Neural progenitor cell (in vitro differentiated cells): ENCODE measurements around the gene TLE1. TPM values are rescaled to one million over a fixed set of nuclear protein-coding genes. Genes with fewer than 3 reads are reported as not detected.

Source experiments
- DNase-seq: peaks from one replicate; pipeline ENCODE4 v3.0.0-alpha.2; 2016; ENCODE audit warnings: low spot score
- H2AFZ ChIP-seq: fragments of 200-600 bp; sonication (generic); replicated peaks from 2 replicates; pipeline ENCODE4 v1.6.1; 2016; ENCODE audit warnings: antibody characterized with exemption
- H3F3A ChIP-seq: fragments of 200-600 bp; sonication (generic); 2 replicates; pipeline ENCODE4 v1.6.1; 2016; ENCODE audit warnings: antibody characterized with exemption, low read depth
- H3K27ac ChIP-seq: fragments of 200-600 bp; sonication (generic); 2 replicates; pipeline ENCODE4 v1.5.1; 2016; ENCODE audit warnings: mild to moderate bottlenecking
- H3K27me3 ChIP-seq: fragments of 200-600 bp; sonication (generic); 2 replicates; pipeline ENCODE4 v1.6.1; 2016; ENCODE audit warnings: mild to moderate bottlenecking, moderate library complexity
- H3K36me3 ChIP-seq: fragments of 200-600 bp; sonication (generic); 2 replicates; pipeline ENCODE4 v1.5.1; 2016
- H3K4me1 ChIP-seq: fragments of 200-600 bp; sonication (generic); 2 replicates; pipeline ENCODE4 v1.6.1; 2016; ENCODE audit warnings: mixed run types
- H3K4me2 ChIP-seq: fragments of 200-600 bp; sonication (generic); 2 replicates; pipeline ENCODE4 v1.6.1; 2016
- H3K4me3 ChIP-seq: fragments of 200-600 bp; sonication (generic); 2 replicates; pipeline ENCODE4 v1.5.1; 2016
- H3K79me2 ChIP-seq: fragments of 200-600 bp; sonication (generic); 2 replicates; pipeline ENCODE4 v1.6.1; 2016; ENCODE audit warnings: low read depth
- H3K9ac ChIP-seq: fragments of 200-600 bp; sonication (generic); 2 replicates; pipeline ENCODE4 v1.6.1; 2016
- H3K9me3 ChIP-seq: fragments of 200-600 bp; sonication (generic); 2 replicates; pipeline ENCODE4 v1.5.1; 2016; ENCODE audit warnings: low read depth
- H4K20me1 ChIP-seq: fragments of 200-600 bp; sonication (generic); 2 replicates; pipeline ENCODE4 v1.6.1; 2016; ENCODE audit warnings: low read depth
- H3K27ac Mint-ChIP-seq: 3 replicates; pipeline ENCODE4 v1.8.0; 2021; ENCODE audit warnings: mixed read lengths
- H3K27me3 Mint-ChIP-seq: 2 replicates; pipeline ENCODE4 v1.8.0; 2022; ENCODE audit warnings: low read depth, mild to moderate bottlenecking, inconsistent platforms, moderate library complexity, mixed read lengths; ENCODE audit not compliant: insufficient read depth
- H3K36me3 Mint-ChIP-seq: 3 replicates; pipeline ENCODE4 v1.8.0; 2021; ENCODE audit warnings: mixed read lengths
- H3K4me1 Mint-ChIP-seq: 3 replicates; pipeline ENCODE4 v1.8.0; 2021; ENCODE audit warnings: mixed read lengths
- H3K4me3 Mint-ChIP-seq: 3 replicates; pipeline ENCODE4 v1.8.0; 2021; ENCODE audit warnings: mild to moderate bottlenecking, moderate library complexity, mixed read lengths
- H3K9me3 Mint-ChIP-seq: 3 replicates; pipeline ENCODE4 v1.8.0; 2020; ENCODE audit warnings: mixed read lengths
- CTCF ChIP-seq: fragments of 200-600 bp; sonication (generic); IDR thresholded peaks from 2 replicates; pipeline ENCODE4 v1.5.1; 2017; ENCODE audit warnings: antibody characterized with exemption, mild to moderate bottlenecking
- EZH2 ChIP-seq: fragments of 200-600 bp; sonication (generic); IDR thresholded peaks from 2 replicates; pipeline ENCODE4 v1.6.1; 2017; ENCODE audit warnings: antibody characterized with exemption, mild to moderate bottlenecking, moderate library complexity
- EZH2phosphoT487 ChIP-seq: fragments of 200-600 bp; sonication (generic); IDR thresholded peaks from 2 replicates; pipeline ENCODE4 v1.6.1; 2017; ENCODE audit warnings: antibody characterized with exemption
- total RNA-seq: library from RNA; depleted of rRNA; stranded (reverse); fragments of >200 nt; gene quantifications from 2 replicates; pipeline ENCODE4 v1.2.3, GENCODE V29; 2015; ENCODE audit warnings: low replicate concordance

The TLE1 gene
- total RNA-seq, 1 donor from 2014 or later, result 54.7 TPM

GRCh38 chr9:81549500-81550206, 139.7 kb downstream of the TLE1 start:
- no peak overlapping the region for H3K4me3 Mint-ChIP-seq
- H3K36me3 Mint-ChIP-seq, result no peaks in the 10 kb centered on the region
- no peak overlapping the region for H3K9ac ChIP-seq
- H3K4me1 Mint-ChIP-seq, result peaks cover 58% of the 10 kb centered on the region
- H3K27ac ChIP-seq, result no peak overlapping the region
- DNase-seq, result peak; percentile 6
- H3F3A ChIP-seq, result no peaks in the 10 kb centered on the region
- no peaks in the 10 kb centered on the region for H3K79me2 ChIP-seq
- H3K4me2 ChIP-seq, result peak overlapping the region; percentile 12
- H3K36me3 ChIP-seq, result no peaks in the 10 kb centered on the region
- no peak overlapping the region for H2AFZ ChIP-seq
- H3K9me3 ChIP-seq, result no peaks in the 10 kb centered on the region
- H3K9me3 Mint-ChIP-seq, result no peaks in the 10 kb centered on the region
- no peak overlapping the region for H3K4me3 ChIP-seq
- H3K27me3 ChIP-seq, result no peaks in the 10 kb centered on the region
- TF ChIP-seq CTCF (no peak), EZH2phosphoT487 (no peak), EZH2 (no peak)
- H3K27me3 Mint-ChIP-seq, result peaks cover 10% of the 10 kb centered on the region
- H3K27ac Mint-ChIP-seq, result no peak overlapping the region
- no peaks in the 10 kb centered on the region for H4K20me1 ChIP-seq
- H3K4me1 ChIP-seq, result peaks cover 49% of the 10 kb centered on the region

GRCh38 chr9:81548911-81549310, 140.4 kb downstream of the TLE1 start:
- peaks cover 45% of the 10 kb centered on the region for H3K4me1 ChIP-seq
- no peak overlapping the region for H3K4me2 ChIP-seq
- Mint-ChIP-seq H3K36me3 (no peaks in the 10 kb centered on the region), H3K27me3 (peaks cover 14% of the 10 kb centered on the region), H3K27ac (no peak overlapping the region), H3K4me1 (peaks cover 55% of the 10 kb centered on the region), H3K4me3 (no peak overlapping the region), H3K9me3 (no peaks in the 10 kb centered on the region)
- no peak overlapping the region for H3K9ac ChIP-seq
- no peaks in the 10 kb centered on the region for H4K20me1 ChIP-seq
- no peak overlapping the region for H3K4me3 ChIP-seq
- H2AFZ ChIP-seq, result no peak overlapping the region
- no peaks in the 10 kb centered on the region for H3K79me2 ChIP-seq
- no peaks in the 10 kb centered on the region for H3K36me3 ChIP-seq
- H3K27me3 ChIP-seq, result no peaks in the 10 kb centered on the region
- DNase-seq, result no peak
- TF ChIP-seq EZH2 (no peak), CTCF (no peak), EZH2phosphoT487 (no peak)
- no peaks in the 10 kb centered on the region for H3K9me3 ChIP-seq
- H3K27ac ChIP-seq, result no peak overlapping the region
- H3F3A ChIP-seq, result no peaks in the 10 kb centered on the region

- Histone ChIP-seq H3K79me2 (no peaks in the 10 kb centered on the region), H3K4me1 (peaks cover 26% of the 10 kb centered on the region), H3K27ac (no peak overlapping the region), H3K9ac (no peak overlapping the region), H3F3A (no peaks in the 10 kb centered on the region), H3K36me3 (no peaks in the 10 kb centered on the region), H3K27me3 (no peaks in the 10 kb centered on the region), H3K4me2 (no peak overlapping the region), H3K4me3 (no peak overlapping the region), H3K9me3 (no peaks in the 10 kb centered on the region), H2AFZ (no peak overlapping the region), H4K20me1 (no peaks in the 10 kb centered on the region)
- TF ChIP-seq EZH2 (no peak), EZH2phosphoT487 (no peak), CTCF (no peak)
- H3K27me3 Mint-ChIP-seq, result peaks cover 17% of the 10 kb centered on the region
- no peak overlapping the region for H3K4me3 Mint-ChIP-seq
- H3K27ac Mint-ChIP-seq, result no peak overlapping the region
- no peak for DNase-seq
- H3K9me3 Mint-ChIP-seq, result no peaks in the 10 kb centered on the region
- peaks cover 37% of the 10 kb centered on the region for H3K4me1 Mint-ChIP-seq
- H3K36me3 Mint-ChIP-seq, result no peaks in the 10 kb centered on the region
Observed at GRCh38 chr9:81546489-81546888, 142.9 kb downstream of the TLE1 start.
